ENCODE data around the gene CRABP2.
A peak's percentile ranks its signal among the peaks of the same experiment; 100 is the strongest.

The CRABP2 gene

DNA sequence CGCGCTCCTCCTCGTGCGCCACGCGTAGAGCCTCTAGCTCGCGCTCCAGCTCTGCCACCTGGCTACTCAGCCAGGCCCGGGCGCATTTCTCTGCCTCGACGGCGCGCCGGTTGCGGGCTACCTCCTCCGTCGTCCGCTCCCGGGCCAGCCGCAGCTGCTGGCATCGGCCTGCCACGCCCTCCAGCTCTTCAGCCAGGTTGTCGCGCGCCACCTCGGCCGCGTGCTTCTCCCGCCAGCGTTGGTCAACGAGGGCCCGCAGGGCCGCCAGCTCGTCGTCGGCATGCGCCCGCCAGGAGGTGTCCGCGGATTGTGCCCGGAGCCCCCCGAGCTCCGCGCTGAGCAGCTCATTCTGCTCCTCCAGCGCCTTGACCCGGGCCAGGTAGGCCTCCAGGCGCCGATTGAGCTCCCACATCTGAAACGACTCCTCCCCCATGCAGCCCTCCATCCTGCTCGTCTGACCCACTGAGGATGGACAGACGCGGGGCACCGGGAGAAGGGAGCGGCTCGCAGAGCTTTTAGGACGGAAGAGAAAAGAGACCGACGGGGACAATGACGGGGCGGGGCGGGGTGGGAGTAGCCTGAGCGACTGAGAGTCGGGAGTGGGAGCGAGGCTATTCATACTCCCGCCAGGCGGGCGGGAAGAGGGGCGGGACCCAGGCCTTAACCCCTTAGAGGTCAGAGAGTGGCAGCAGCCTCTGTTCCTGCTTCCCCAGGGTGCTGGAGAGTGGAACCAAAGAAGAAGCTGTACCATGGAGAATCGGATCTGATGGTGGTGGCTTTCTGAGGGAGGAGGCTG lies 28.4 kb downstream of the CRABP2 start, which contains the start of gene NES:
NES (minus strand) TSS at position 588 of the 796 bp plus-strand sequence; CDS start at position 445, 143 bp downstream.
- peaks cover 6% of the 10 kb centered on the region; the same call in 1 of the 2 replicates for H3F3A ChIP-seq (ENCODE audit: control insufficient read depth, insufficient read depth)
- TF ChIP-seq EZH2phosphoT487 (IDR thresholded peaks at IDR 0.05; ENCODE audit: borderline replicate concordance, low read length): no peak
- TF ChIP-seq, protein P1, sequence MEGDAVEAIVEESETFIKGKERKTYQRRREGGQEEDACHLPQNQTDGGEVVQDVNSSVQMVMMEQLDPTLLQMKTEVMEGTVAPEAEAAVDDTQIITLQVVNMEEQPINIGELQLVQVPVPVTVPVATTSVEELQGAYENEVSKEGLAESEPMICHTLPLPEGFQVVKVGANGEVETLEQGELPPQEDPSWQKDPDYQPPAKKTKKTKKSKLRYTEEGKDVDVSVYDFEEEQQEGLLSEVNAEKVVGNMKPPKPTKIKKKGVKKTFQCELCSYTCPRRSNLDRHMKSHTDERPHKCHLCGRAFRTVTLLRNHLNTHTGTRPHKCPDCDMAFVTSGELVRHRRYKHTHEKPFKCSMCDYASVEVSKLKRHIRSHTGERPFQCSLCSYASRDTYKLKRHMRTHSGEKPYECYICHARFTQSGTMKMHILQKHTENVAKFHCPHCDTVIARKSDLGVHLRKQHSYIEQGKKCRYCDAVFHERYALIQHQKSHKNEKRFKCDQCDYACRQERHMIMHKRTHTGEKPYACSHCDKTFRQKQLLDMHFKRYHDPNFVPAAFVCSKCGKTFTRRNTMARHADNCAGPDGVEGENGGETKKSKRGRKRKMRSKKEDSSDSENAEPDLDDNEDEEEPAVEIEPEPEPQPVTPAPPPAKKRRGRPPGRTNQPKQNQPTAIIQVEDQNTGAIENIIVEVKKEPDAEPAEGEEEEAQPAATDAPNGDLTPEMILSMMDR (IDR thresholded peaks at IDR 0.05; ENCODE audit: low read depth, low read length, poor library complexity, severe bottlenecking): no peak
- peak within 1 kb of the TSS; percentile 13; the same call in 1 of the 2 replicates for H3K4me2 ChIP-seq (ENCODE audit: low read length)
- no peaks in the 10 kb centered on the region for H3K9me2 ChIP-seq (replicated peaks; ENCODE audit: control insufficient read depth, low read length)
- peaks cover 82% of the 10 kb centered on the region for H3K27me3 ChIP-seq (ENCODE audit: control insufficient read depth, low read length)
- H3K36me3 ChIP-seq (ENCODE audit: control insufficient read depth, low read length): no peaks in the 10 kb centered on the region
- peaks cover 10% of the 10 kb centered on the region for H3K4me1 ChIP-seq (ENCODE audit: control insufficient read depth, low read length)
- H3K27ac ChIP-seq (ENCODE audit: low read depth, low read length): no peak within 1 kb of the TSS
- no peak within 1 kb of the TSS for H3K4me3 ChIP-seq (ENCODE audit: low read length)
- H4K20me1 ChIP-seq (ENCODE audit: control insufficient read depth, insufficient read depth, low read depth, low read length): no peaks in the 10 kb centered on the region
- H3K9me3 ChIP-seq (ENCODE audit: control insufficient read depth, insufficient read depth, low read length): no peaks in the 10 kb centered on the region
- H3K79me2 ChIP-seq (ENCODE audit: control insufficient read depth, low read length): no peaks in the 10 kb centered on the region

DNA sequence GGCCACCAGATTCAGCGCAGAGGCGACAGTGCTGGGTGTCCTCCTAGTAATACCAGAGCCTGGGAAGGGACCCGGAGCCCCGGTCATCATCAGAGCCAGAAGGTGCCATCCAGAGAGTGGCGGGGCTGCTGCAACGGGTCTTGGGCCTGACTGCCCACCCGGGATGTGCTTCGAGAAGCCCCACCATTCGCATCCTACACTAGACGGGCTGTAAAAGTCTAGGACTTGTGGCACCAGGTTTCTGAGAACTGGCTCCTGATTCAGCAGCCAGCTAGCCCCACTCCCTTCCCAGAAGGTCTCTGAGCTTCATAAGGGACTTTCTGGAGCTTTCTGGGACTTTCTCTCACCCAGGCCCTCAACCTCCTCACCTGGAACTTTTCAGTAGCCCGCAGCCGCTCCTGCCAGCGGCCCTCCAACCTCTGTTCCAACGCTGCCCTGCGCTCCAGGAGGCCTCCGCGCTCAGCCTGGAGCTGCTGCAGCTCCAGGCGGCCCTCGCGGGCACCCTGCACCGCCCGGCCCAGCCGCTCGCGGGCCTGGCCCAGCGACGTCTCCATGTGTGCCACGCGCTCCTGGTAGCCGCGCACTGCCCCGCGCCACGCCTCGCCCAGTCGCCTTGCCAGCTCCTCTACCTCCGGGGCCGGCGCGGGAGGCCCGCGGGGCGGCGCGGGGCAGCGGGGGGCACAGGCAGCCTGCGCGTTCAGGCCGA lies 29.1 kb downstream of the CRABP2 start:
- Histone ChIP-seq H3K4me3 (ENCODE audit: low read length) (no peak overlapping the region), H3K9me3 (ENCODE audit: control insufficient read depth, insufficient read depth, low read length) (no peaks in the 10 kb centered on the region), H3K9me2 (replicated peaks; ENCODE audit: control insufficient read depth, low read length) (no peaks in the 10 kb centered on the region), H3K27ac (ENCODE audit: low read depth, low read length) (no peak overlapping the region), H3K36me3 (ENCODE audit: control insufficient read depth, low read length) (no peaks in the 10 kb centered on the region), H3K4me1 (ENCODE audit: control insufficient read depth, low read length) (peaks cover 3% of the 10 kb centered on the region), H3K79me2 (ENCODE audit: control insufficient read depth, low read length) (no peaks in the 10 kb centered on the region), H3K4me2 (ENCODE audit: low read length) (no peak overlapping the region), H3K27me3 (ENCODE audit: control insufficient read depth, low read length) (peaks cover 83% of the 10 kb centered on the region), H4K20me1 (ENCODE audit: control insufficient read depth, insufficient read depth, low read depth, low read length) (no peaks in the 10 kb centered on the region), H3F3A (ENCODE audit: control insufficient read depth, insufficient read depth) (peaks cover 8% of the 10 kb centered on the region; the same call in 1 of the 2 replicates)
- TF ChIP-seq, protein P1 (IDR thresholded peaks at IDR 0.05; ENCODE audit: low read depth, low read length, poor library complexity, severe bottlenecking): no peak
- TF ChIP-seq EZH2phosphoT487 (IDR thresholded peaks at IDR 0.05; ENCODE audit: borderline replicate concordance, low read length): no peak

DNA sequence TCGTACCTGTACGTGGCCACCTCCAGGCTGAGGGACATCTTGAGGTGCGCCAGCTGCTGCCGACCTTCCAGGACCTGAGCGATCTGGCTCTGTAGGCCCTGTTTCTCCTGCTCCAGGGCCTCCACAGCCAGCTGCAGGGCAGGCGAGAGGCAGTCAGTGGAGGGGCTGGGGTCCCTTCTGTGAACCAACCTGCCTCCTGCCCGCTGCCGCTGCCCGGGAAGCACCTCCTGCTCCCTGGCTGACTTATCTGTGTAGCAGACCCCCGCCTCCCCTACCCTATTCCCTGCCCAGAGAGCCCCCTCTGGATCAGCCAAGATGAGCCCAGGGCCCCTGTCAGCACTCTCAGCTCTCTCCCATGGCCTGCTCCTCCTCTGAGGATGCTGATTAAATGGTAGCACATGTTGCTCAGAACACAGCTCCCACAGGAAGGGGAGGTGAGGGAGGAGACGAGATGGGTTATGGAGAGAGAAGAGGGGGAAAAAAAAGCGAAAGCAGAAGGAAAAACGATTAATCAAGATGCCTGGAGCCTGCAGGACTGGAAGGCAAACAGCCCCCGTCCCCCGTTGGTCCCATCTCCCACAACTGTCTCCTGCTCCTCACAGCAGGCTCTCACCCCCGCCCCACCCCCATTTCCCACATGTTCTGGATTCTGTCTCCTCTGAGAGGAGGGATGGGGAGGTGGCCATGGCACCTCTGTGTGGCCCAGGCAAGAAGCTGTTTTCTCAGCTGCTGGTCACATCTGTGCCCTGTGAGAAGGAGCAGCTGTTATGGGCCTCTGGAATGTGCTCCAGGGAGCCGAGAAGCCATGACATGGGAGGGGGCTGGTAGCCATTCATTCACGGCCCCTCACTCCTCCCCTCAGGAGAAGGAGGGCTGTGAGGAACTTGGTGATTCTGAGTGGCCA lies 29.9 kb downstream of the CRABP2 start:
- H3K27ac ChIP-seq (ENCODE audit: low read depth, low read length): no peak overlapping the region
- no peaks in the 10 kb centered on the region for H3K79me2 ChIP-seq (ENCODE audit: control insufficient read depth, low read length)
- peaks cover 8% of the 10 kb centered on the region; the same call in 1 of the 2 replicates for H3F3A ChIP-seq (ENCODE audit: control insufficient read depth, insufficient read depth)
- H3K9me3 ChIP-seq (ENCODE audit: control insufficient read depth, insufficient read depth, low read length): no peaks in the 10 kb centered on the region
- no peak overlapping the region for H3K4me3 ChIP-seq (ENCODE audit: low read length)
- no peaks in the 10 kb centered on the region for H4K20me1 ChIP-seq (ENCODE audit: control insufficient read depth, insufficient read depth, low read depth, low read length)
- TF ChIP-seq, protein P1 (IDR thresholded peaks at IDR 0.05; ENCODE audit: low read depth, low read length, poor library complexity, severe bottlenecking): no peak
- no peak for TF ChIP-seq EZH2phosphoT487 (IDR thresholded peaks at IDR 0.05; ENCODE audit: borderline replicate concordance, low read length)
- no peaks in the 10 kb centered on the region for H3K36me3 ChIP-seq (ENCODE audit: control insufficient read depth, low read length)
- peaks cover 83% of the 10 kb centered on the region for H3K27me3 ChIP-seq (ENCODE audit: control insufficient read depth, low read length)
- peaks cover 3% of the 10 kb centered on the region for H3K4me1 ChIP-seq (ENCODE audit: control insufficient read depth, low read length)
- no peak overlapping the region for H3K4me2 ChIP-seq (ENCODE audit: low read length)
- no peaks in the 10 kb centered on the region for H3K9me2 ChIP-seq (replicated peaks; ENCODE audit: control insufficient read depth, low read length)

All from DOHH2 (cell line).